ENCODE data around the gene COL4A4.

GRCh38 chr2:227185615-227186232, 21.7 kb upstream of the COL4A4 start:
- TF ChIP-seq CTCF (IDR thresholded peaks at IDR 0.05 in 8 of 11, conservative IDR thresholded peaks at IDR 0.05 in 3 of 11) (no peak), POLR2AphosphoS5 (IDR thresholded peaks at IDR 0.05) (no peak), POLR2A (IDR thresholded peaks at IDR 0.05) (no peak)

All from spleen (tissue), 7 donors.